HFFc6 (cell line): ENCODE results near the gene LLPH. TPM values are rescaled to one million over a fixed set of nuclear protein-coding genes. Genes with fewer than 3 reads are reported as not detected.
"Not testable (repeated sequence)": the region's sequence is repeated elsewhere in the genome, so short reads cannot be mapped to it uniquely, and the experiment has no call there.

Experiments used
- DNase-seq: peaks from one replicate; pipeline ENCODE4 v3.0.0-alpha.2; 2018
- H3K27ac Mint-ChIP-seq: 2 replicates; pipeline ENCODE4 v1.8.0; 2020; ENCODE audit warnings: mild to moderate bottlenecking, mixed read lengths
- H3K27me3 Mint-ChIP-seq: 2 replicates; pipeline ENCODE4 v1.8.0; 2021; ENCODE audit warnings: mild to moderate bottlenecking, moderate library complexity, mixed read lengths; ENCODE audit not compliant: insufficient read depth
- H3K36me3 Mint-ChIP-seq: 2 replicates; pipeline ENCODE4 v1.8.0; 2021; ENCODE audit warnings: low read depth, mixed read lengths
- H3K4me1 Mint-ChIP-seq: 2 replicates; pipeline ENCODE4 v1.8.0; 2020; ENCODE audit warnings: low read depth, mixed read lengths
- H3K4me3 Mint-ChIP-seq: 2 replicates; pipeline ENCODE4 v1.8.0; 2020; ENCODE audit warnings: mild to moderate bottlenecking, moderate library complexity, mixed read lengths
- H3K9me3 Mint-ChIP-seq: 2 replicates; pipeline ENCODE4 v1.8.0; 2020; ENCODE audit warnings: mild to moderate bottlenecking, mixed read lengths
- CTCF ChIP-seq: fragments of 200-600 bp; sonication (generic); IDR thresholded peaks from 2 replicates; pipeline ENCODE4 v1.5.0; 2021; ENCODE audit warnings: antibody characterized with exemption, mild to moderate bottlenecking
- long read RNA-seq: library from polyadenylated mRNA; unstranded; transcript quantifications from one replicate; pipeline ENCODE4 v2.0.0, GENCODE V29; 2019
- total RNA-seq, 6 experiments: library from RNA; stranded (reverse); fragmentation: NEBNext Ultra II Directional; extraction: Animal tissue kit (Norgen Biotek cat#: 25700); gene quantifications; 2 replicates in 1 of 6; 3 replicates in 5 of 6; pipeline ENCODE4 v1.2.3, GENCODE V29; 2021

Gene LLPH
- total RNA-seq: 10 to 100 TPM; 41.1 to 53.1 (median 45.5) TPM
- long read RNA-seq, full-length matches to known transcripts: 32 of 37 reads
- long read RNA-seq, partial matches to known transcripts: 0 of 37 reads
- long read RNA-seq, other reads (novel, unspliced or antisense): 5 of 37 reads

GRCh38 chr12:66130267-66131066 lies at the start of gene LLPH:
Gene LLPH (minus strand): TSS chr12:66130750. CDS start chr12:66129106, 1,644 bp downstream.
- Mint-ChIP-seq H3K4me3 (peak within 1 kb of the TSS; percentile 94), H3K4me1 (peaks cover 60% of the 10 kb centered on the region), H3K36me3 (peaks cover 45% of the 10 kb centered on the region), H3K9me3 (no peaks in the 10 kb centered on the region), H3K27ac (peak within 1 kb of the TSS; percentile 88), H3K27me3 (peaks cover 4% of the 10 kb centered on the region)
- no peak for TF ChIP-seq CTCF
- DNase-seq: peak; percentile 76

- Mint-ChIP-seq H3K36me3 (no peaks in the 10 kb centered on the region), H3K27ac (no peak overlapping the region), H3K4me3 (no peak overlapping the region)
Observed at GRCh38 chr12:66176105-66176900, 45.8 kb upstream of the LLPH start.

GRCh38 chr12:66174391-66175325 lies 44.1 kb upstream of the LLPH start:
- not testable (repeated sequence) for H3K4me1 Mint-ChIP-seq, H3K36me3 Mint-ChIP-seq, H3K9me3 Mint-ChIP-seq, H3K4me3 Mint-ChIP-seq, DNase-seq, H3K27me3 Mint-ChIP-seq, H3K27ac Mint-ChIP-seq

More at GRCh38 chr12:66176105-66176900, 45.8 kb upstream of the LLPH start:
- no peak for TF ChIP-seq CTCF
- Mint-ChIP-seq H3K4me1 (no peaks in the 10 kb centered on the region), H3K9me3 (no peaks in the 10 kb centered on the region), H3K27me3 (peaks cover 7% of the 10 kb centered on the region)
- DNase-seq: no peak

- Mint-ChIP-seq H3K27me3 (no peaks in the 10 kb centered on the region), H3K27ac (peak overlapping the region; percentile 100)
- no peak for DNase-seq
Observed at GRCh38 chr12:66170606-66171005, 40.1 kb upstream of the LLPH start.

More at GRCh38 chr12:66170606-66171005, 40.1 kb upstream of the LLPH start:
- Mint-ChIP-seq H3K4me3 (peak overlapping the region; percentile 99), H3K4me1 (peaks cover 26% of the 10 kb centered on the region), H3K9me3 (peaks cover 11% of the 10 kb centered on the region), H3K36me3 (peaks cover 34% of the 10 kb centered on the region)
- no peak for TF ChIP-seq CTCF
